ENCODE measurements around the gene SMIM33. TPM values are rescaled to one million over a fixed set of nuclear protein-coding genes. Genes with fewer than 3 reads are reported as not detected.

SMIM33 gene
- total and polyA plus RNA-seq, 9 of the 15 experiments (the other 6 are each of a cell fraction or from before 2014, with no cell fraction given) = not detected

DNA sequence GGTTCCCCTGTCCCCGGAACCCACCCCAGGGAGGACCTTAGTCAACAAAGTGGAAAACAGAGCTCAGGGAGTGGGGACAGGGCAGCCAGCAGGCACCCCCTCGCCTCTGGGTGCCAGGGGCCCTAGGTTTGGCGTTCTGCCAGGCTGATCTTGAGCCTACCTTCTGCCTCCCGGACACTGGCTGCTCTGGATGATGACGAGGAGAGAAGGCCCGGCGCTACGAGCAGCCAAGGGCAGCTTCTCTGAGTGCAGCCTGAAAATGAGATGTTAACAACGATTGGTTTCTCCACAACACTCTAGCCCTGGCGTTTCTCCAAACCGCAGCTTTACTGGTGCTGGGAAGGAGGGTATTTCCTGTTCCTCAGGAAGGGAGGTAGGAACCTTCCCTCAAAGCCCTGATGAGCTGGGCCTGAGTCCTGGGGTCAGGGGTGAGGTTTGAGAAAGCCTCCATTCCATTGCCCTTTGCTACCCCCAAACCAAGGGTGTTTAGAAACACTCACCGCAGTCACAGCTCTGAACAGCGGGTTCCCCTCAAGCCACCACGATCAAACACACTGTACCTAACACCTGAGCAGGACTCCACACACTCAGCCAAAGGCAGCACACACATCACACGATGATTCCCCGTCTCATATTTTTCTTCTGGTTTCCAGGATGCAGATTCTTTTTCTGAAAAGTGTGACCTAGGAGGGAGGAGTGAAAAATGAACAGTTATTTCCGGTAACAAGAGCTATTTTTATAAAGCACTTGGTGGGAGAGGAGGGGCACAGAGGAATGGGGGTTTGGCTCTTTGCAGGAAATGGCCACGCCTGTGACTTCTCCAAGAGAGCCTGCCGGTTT, 11.5 kb downstream of the SMIM33 start, which contains the start of gene STING1 (continued):
- TF ChIP-seq, protein P1, sequence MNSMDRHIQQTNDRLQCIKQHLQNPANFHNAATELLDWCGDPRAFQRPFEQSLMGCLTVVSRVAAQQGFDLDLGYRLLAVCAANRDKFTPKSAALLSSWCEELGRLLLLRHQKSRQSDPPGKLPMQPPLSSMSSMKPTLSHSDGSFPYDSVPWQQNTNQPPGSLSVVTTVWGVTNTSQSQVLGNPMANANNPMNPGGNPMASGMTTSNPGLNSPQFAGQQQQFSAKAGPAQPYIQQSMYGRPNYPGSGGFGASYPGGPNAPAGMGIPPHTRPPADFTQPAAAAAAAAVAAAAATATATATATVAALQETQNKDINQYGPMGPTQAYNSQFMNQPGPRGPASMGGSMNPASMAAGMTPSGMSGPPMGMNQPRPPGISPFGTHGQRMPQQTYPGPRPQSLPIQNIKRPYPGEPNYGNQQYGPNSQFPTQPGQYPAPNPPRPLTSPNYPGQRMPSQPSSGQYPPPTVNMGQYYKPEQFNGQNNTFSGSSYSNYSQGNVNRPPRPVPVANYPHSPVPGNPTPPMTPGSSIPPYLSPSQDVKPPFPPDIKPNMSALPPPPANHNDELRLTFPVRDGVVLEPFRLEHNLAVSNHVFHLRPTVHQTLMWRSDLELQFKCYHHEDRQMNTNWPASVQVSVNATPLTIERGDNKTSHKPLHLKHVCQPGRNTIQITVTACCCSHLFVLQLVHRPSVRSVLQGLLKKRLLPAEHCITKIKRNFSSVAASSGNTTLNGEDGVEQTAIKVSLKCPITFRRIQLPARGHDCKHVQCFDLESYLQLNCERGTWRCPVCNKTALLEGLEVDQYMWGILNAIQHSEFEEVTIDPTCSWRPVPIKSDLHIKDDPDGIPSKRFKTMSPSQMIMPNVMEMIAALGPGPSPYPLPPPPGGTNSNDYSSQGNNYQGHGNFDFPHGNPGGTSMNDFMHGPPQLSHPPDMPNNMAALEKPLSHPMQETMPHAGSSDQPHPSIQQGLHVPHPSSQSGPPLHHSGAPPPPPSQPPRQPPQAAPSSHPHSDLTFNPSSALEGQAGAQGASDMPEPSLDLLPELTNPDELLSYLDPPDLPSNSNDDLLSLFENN (IDR thresholded peaks at IDR 0.05; ENCODE audit: low read depth in 2 of 2, low read length in 2 of 2) = no peak
- TF ChIP-seq HDAC2 (IDR thresholded peaks at IDR 0.05) = peak; percentile 81
- peak; percentile 86 for TF ChIP-seq SMAD1 (IDR thresholded peaks at IDR 0.05; ENCODE audit: low read depth, low read length, partially characterized antibody)
- peak; percentile 77 for TF ChIP-seq KLF6 (CRISPR knock-in tag; IDR thresholded peaks at IDR 0.05; ENCODE audit: borderline replicate concordance)
- no peak for TF ChIP-seq SMARCB1 (IDR thresholded peaks at IDR 0.05; ENCODE audit: insufficient read length, low read depth)
- TF ChIP-seq SAFB (IDR thresholded peaks at IDR 0.05; ENCODE audit: borderline replicate concordance, low read depth, low read length) = no peak
- no peak for TF ChIP-seq ZNF436 (CRISPR knock-in tag; IDR thresholded peaks at IDR 0.05)
- no peak for TF ChIP-seq ZNF121 (CRISPR knock-in tag; conservative IDR thresholded peaks at IDR 0.05)
- no peak for TF ChIP-seq EGR1 (conservative IDR thresholded peaks at IDR 0.05)
- TF ChIP-seq NFIC (IDR thresholded peaks at IDR 0.05) = peak; percentile 98
- TF ChIP-seq SOX6 (IDR thresholded peaks at IDR 0.05) = 0 out of 2 replicates have a peak, but pooled peaks have one; percentile 36
- peak; percentile 92 for TF ChIP-seq ZNF766 (CRISPR knock-in tag; conservative IDR thresholded peaks at IDR 0.05)
- TF ChIP-seq, protein P2, sequence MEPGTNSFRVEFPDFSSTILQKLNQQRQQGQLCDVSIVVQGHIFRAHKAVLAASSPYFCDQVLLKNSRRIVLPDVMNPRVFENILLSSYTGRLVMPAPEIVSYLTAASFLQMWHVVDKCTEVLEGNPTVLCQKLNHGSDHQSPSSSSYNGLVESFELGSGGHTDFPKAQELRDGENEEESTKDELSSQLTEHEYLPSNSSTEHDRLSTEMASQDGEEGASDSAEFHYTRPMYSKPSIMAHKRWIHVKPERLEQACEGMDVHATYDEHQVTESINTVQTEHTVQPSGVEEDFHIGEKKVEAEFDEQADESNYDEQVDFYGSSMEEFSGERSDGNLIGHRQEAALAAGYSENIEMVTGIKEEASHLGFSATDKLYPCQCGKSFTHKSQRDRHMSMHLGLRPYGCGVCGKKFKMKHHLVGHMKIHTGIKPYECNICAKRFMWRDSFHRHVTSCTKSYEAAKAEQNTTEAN (CRISPR knock-in tag; IDR thresholded peaks at IDR 0.05) = no peak
- TF ChIP-seq, protein P3, sequence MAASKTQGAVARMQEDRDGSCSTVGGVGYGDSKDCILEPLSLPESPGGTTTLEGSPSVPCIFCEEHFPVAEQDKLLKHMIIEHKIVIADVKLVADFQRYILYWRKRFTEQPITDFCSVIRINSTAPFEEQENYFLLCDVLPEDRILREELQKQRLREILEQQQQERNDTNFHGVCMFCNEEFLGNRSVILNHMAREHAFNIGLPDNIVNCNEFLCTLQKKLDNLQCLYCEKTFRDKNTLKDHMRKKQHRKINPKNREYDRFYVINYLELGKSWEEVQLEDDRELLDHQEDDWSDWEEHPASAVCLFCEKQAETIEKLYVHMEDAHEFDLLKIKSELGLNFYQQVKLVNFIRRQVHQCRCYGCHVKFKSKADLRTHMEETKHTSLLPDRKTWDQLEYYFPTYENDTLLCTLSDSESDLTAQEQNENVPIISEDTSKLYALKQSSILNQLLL (CRISPR knock-in tag; IDR thresholded peaks at IDR 0.05; ENCODE audit: borderline replicate concordance) = no peak
- no peak for TF ChIP-seq EWSR1 (IDR thresholded peaks at IDR 0.05; ENCODE audit: borderline replicate concordance, low read depth, partially characterized antibody)

Measured in K562 (cell line).